GM10248 (cell line): Measurements from ENCODE around the gene PHACTR1.

ENCODE experiments used
- CTCF ChIA-PET: fragments of 300-600 bp; sonication (Branson Sonifier 250); formaldehyde crosslinking; extraction: SDS; loops from one replicate; lab custom pipeline; 2021; ENCODE audit warnings: antibody characterized with exemption; lab: Yijun Ruan, JAX
- POLR2A ChIA-PET: fragments of 350-650 bp; sonication (Branson Sonifier 250); formaldehyde crosslinking; extraction: SDS; loops from one replicate; lab custom pipeline; 2020; ENCODE audit warnings: antibody characterized with exemption; lab: Yijun Ruan, JAX
- DNase-seq: peaks from one replicate; pipeline ENCODE4 v3.0.0; 2012; ENCODE audit errors: extremely low spot score
- CTCF ChIP-seq: IDR thresholded peaks from 2 replicates; pipeline ENCODE4 v1.5.1; 2012; ENCODE audit warnings: mild to moderate bottlenecking, low read depth; ENCODE audit errors: extremely low read depth, missing control alignments, control extremely low read depth

Gene PHACTR1

GRCh38 chr6:13076575-13076974 is 360.0 kb downstream of the PHACTR1 start:
- DNase-seq: no peak
- ChIA-PET CTCF (interaction anchor here (1.3 kb wide), 1 partner anchor 15 kb away, joined by 3 read pairs; no protein-coding TSS in a partner anchor), POLR2A (no interaction called here)
- TF ChIP-seq CTCF: no peak

- DNase-seq: no peak
- no peak for TF ChIP-seq CTCF
- CTCF ChIA-PET: interaction anchor here (1.3 kb wide), 1 partner anchor 15 kb away, joined by 3 read pairs; no protein-coding TSS in a partner anchor
- POLR2A ChIA-PET: no interaction called here
These were observed 360.6 kb downstream of the PHACTR1 start for GRCh38 chr6:13077117-13077516.

GRCh38 chr6:13079096-13079723 is 362.6 kb downstream of the PHACTR1 start:
- DNase-seq: no peak
- CTCF ChIA-PET: interaction anchor here (1.2 to 1.6 kb wide), 3 partner anchors 11 to 16 kb away, joined by 3 read pairs; no protein-coding TSS in a partner anchor
- TF ChIP-seq CTCF: no peak

GRCh38 chr6:13080462-13081188 is 364.1 kb downstream of the PHACTR1 start:
- POLR2A ChIA-PET: no interaction called here
- CTCF ChIA-PET: no interaction called here
- no peak for TF ChIP-seq CTCF
- no peak for DNase-seq

More at GRCh38 chr6:13079096-13079723, 362.6 kb downstream of the PHACTR1 start:
- POLR2A ChIA-PET: no interaction called here

GRCh38 chr6:13081189-13081563 is 364.6 kb downstream of the PHACTR1 start:
- ChIA-PET CTCF (no interaction called here), POLR2A (no interaction called here)
- no peak for TF ChIP-seq CTCF
- DNase-seq: no peak

- no peak for DNase-seq
- TF ChIP-seq CTCF: no peak
- ChIA-PET CTCF (no interaction called here), POLR2A (no interaction called here)
These were observed 372.9 kb downstream of the PHACTR1 start for GRCh38 chr6:13089296-13089994.
